HCEC 1CT (cell line): ENCODE results near the gene ARHGEF6.
A peak's percentile ranks its signal among the peaks of the same experiment; 100 is the strongest.
"Not testable (repeated sequence)": the region's sequence is repeated elsewhere in the genome, so short reads cannot be mapped to it uniquely, and the experiment has no call there.

Experiments used
- DNase-seq: peaks from one replicate; pipeline ENCODE4 v3.0.0-alpha.2; 2017

ARHGEF6 gene

DNA sequence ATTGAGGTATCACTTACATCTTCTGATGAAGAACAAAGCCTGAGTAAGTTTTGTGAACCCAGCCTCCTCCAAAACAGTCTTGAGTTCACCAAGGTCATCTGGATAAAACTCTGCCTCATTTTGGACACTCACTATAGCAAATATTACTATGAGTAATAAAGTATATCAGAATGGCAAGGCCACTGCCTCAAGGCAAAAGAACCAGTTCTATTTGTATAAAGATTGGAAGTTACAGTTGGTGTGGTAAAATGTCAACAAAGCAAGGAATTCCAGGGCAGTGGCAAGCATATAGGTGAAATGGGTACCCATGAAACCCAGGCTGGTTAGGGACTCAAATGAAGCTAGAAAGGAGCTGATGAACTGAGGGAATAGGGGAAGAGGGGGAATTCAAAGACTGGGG lies 2.4 kb upstream of the ARHGEF6 start:
- no peak for DNase-seq

DNA sequence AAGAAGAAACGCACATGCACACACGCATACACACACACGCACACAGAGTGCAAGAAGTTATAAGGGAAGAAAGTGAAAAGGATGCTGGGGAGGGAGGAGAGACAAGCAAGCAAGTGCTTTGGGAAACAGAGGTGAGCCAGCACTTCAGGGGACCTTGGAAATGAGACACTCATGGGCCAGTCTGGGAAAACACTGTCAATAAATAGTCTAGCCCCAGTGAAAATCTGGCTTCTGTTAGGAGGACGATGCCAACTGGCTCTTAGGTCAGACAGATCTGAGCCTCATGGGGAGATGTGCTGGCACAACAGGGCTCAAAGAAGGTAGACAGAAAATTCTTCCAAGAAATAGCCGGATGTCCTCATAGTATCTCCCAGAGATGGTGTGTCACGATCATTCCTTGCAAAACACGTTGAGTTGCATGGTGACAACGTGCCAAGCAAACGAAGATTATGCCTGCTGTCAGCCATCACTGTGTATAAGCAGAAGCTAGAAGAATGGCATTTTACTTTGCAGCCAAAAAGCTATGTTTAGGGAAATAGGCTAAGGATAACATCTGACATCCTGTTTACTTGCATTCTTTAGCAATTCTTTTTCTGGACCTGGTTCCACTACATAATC lies 557 bp upstream of the ARHGEF6 start:
- DNase-seq = peak; percentile 1

DNA sequence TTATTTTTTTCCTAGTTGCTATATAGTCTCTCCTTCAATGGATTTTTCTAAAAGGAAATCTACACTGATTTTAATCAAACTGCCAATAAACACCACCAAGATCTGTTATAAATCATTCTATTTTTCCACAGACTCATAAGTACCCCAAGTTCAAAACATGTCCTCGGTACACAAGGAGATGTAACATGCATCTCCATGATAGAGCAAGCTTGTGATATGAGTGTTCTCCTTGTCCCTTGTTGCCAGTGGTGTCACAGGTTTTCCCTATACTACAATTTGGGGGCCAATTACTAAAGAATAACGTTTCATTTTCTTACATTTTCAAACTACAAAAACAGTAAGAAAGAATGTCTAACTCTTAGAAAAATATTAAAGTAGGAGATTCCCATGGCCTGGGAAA lies 491 bp downstream of the ARHGEF6 start:
- no peak for DNase-seq

- DNase-seq = no peak
These were observed 1.4 kb downstream of the ARHGEF6 start for GRCh38 chrX:136779346-136779781.

DNA sequence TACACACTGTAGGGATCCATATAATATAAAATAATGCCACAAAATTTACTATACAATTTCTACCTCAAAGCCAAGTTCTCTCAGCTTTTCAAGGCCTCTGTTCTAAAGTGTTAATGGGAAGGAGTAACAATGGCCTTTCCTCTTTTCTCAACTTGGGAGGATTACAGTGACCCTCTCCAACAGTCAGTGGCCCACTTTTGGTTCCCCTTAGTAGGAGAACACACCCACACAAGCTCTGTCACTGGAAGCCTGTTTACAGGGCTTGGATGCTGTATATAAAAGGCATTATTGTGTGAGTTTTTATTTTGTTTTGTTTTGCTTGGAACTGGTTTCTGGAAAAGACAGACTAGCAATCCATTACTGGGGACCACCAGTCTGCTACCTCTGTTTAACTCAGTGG lies 1.8 kb downstream of the ARHGEF6 start:
- no peak for DNase-seq

- peak; percentile 2 for DNase-seq
These were observed 2.7 kb downstream of the ARHGEF6 start for GRCh38 chrX:136778020-136778419.

- no peak for DNase-seq
These were observed 7.1 kb downstream of the ARHGEF6 start for GRCh38 chrX:136773648-136774047.

GRCh38 chrX:136771869-136772268 lies 8.9 kb downstream of the ARHGEF6 start:
- DNase-seq = not testable (repeated sequence)

DNA sequence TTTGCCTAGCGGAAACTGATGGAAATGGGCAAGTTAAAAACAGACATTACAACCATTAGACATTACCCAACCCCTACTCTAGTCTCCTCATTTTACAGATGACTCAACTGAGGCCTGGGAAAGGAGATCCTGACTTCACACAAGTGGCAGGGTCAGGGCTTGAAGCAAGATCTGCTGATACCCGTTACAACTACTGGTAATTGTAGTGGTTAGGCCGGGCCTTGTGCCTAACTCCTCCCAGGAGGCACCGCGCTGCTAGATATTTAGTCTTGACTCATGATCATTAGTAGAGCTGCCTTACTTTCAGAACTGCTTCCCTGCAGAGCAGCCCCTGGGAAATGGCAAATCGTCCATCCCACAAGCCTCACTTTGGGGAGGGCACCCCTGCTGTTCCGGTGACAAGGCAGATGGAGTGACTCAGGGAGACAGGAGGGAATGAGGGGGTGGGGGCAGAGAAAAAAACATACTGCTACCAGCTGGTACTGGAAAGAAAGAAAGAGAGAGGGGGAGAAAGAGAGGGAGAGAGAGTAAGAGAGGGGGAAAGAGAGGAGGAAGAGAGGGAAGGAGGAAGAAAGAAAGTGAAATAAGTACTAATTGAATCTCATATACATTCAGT lies 12.2 kb downstream of the ARHGEF6 start:
- DNase-seq = peak; percentile 92

DNA sequence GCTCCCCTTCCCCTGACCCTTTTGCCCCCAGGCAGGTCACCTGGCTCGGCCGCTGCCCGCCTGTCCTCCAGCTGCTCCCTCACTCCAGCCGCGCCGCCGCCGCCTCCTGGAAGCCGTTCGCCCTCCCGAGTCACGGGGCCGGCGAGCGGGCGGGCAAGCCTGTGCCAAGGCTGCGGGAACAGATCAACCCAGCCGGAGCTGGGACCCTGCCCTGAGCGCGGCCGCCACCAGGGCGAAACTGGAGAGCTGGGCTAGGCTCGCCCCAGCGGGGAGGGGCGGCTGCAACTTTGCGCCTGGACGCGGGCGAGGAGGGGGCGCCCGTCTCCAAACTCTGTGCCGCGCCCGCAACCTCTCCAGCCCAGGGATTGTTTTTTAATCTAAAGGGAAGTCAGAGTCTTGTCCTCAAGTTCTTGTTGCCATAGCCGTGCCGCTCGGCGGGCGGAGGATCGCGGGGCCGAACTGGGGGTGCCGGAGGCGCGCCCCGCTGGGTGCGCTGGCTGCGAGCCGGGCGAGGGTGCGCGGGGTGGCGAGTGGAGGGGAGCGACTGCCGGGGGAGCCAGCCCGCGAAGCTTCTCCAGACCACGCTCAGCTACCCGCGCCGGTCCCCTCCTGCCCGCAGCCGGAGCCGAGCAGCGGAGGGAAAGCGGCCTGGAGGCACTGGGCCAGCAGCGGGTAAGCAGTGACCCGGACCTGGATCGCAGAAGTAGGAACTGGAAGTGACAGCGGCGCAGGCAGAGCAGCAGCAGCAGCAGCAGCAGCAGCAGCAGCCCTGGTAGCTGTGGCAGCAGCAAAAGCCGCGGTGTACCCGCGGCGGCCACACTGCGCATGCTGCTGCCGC lies 13.4 kb downstream of the ARHGEF6 start:
- peak; percentile 48 for DNase-seq

GRCh38 chrX:136766785-136767103 lies 14.0 kb downstream of the ARHGEF6 start:
- no peak for DNase-seq

DNA sequence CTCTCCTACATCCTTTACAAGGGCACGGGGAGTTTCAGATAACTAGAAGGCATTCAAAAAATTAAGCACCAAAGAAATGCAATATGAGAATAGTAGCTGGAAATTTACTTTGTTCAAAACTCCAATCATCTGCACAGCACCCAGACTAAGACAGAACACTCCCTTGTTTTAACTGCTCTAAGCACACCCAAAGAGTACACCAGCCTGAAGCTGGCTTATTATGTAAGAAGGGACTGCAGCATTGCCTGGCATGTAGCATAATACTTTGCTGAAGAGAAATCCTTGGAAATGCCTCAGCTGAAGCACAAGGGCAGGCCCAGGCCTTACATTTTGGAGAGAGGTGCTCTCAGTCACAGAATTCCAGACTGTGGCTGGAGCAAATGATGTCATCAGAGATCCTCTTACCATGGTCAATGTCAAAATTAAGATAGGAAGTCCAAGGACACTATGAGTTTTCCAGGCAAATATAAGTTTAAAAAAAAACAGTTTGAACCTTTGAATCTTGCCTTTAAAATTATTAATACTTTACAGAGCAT lies 14.8 kb downstream of the ARHGEF6 start:
- DNase-seq = peak; percentile 29

GRCh38 chrX:136764206-136764605 lies 16.5 kb downstream of the ARHGEF6 start:
- DNase-seq = no peak

DNA sequence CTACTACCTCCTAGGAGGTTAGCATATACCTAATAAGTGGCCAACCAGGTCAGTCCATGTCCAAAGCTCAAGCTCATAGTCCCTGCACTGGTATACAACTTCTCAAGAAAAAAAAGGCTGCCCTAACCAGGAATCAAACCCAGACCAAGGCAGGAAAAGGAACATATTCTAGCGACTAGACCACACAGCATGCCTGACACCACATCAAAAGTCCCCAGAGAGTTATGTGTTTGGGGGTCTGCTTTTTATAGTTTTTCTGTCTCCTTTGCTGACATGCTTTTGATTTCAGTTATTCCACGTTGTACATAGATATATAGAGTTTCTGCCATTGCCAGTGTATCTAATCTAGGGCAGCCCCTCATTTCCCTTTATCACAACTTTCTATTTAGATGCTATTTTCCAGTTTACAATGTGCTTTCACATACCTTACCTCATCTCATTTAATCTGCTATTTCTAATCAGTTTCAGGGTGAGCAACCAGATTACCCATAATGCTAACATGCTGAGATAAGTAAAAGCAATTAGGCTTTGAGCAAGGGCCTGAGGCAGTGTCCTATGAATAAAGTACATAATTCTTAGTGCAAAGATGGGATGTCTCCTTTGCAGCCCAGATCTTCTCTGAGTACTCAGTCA lies 17.8 kb downstream of the ARHGEF6 start:
- DNase-seq = no peak

GRCh38 chrX:136761421-136761820 lies 19.3 kb downstream of the ARHGEF6 start:
- DNase-seq = no peak

DNA sequence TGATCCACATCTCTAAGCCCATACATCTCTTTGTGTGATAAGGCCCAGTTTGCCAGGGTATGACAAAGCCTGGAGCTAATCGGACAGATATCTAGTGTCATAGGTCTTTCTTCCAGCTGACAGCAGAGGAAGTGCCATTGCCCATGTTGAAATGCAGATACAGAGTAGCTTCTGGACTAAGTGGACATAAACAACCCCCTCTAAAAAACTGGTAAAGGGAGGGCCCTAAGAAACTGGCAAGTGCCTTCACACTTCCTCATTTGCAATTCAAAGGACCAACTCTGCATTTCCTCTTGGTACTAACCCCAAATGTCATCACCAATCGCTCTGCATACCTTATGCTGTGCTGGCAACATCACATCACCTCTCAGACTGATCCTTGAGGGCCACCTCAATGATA lies 20.8 kb downstream of the ARHGEF6 start:
- DNase-seq = no peak

- DNase-seq = no peak
These were observed 25.3 kb downstream of the ARHGEF6 start for GRCh38 chrX:136755411-136755810.

DNA sequence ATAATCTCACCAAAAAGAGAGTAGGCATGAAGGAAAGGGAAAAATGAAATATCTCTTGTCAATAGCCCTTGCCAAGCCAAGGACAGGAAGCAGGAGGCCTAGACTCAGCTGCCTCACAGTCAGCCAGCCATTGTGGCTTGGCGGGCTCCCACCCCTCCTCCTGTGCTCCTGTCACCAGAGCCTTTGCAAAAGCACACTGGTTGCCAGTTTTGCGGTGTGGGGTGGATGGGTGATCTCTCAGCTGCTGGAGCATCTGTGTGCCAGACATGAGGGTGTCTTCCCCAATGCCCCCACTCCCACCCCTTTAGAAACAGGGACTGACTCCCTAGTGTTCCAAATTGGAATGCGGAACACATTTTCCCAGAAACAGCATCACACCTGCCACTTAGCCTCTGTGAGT lies 26.1 kb downstream of the ARHGEF6 start:
- DNase-seq = no peak

DNA sequence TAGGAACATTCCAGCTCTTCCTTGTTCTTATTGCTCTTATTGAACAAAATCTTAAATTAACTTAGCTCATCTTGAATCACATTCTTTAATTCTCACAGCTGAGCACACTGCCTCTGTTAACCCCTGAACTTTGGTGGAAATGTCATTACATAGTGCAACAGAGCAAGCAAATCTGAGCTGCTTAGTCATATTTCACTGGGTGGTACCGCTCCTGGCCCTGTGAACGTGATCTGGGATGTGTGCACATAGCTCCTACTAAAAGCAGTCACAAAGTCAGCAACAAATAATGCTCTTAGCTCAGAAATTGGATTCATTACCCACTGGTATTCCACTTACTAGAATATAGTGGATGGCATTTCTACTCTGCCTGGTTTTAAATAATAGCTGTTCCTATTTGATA lies 27.9 kb downstream of the ARHGEF6 start:
- peak; percentile 58 for DNase-seq

- no peak for DNase-seq
These were observed 28.4 kb downstream of the ARHGEF6 start for GRCh38 chrX:136752346-136752745.

DNA sequence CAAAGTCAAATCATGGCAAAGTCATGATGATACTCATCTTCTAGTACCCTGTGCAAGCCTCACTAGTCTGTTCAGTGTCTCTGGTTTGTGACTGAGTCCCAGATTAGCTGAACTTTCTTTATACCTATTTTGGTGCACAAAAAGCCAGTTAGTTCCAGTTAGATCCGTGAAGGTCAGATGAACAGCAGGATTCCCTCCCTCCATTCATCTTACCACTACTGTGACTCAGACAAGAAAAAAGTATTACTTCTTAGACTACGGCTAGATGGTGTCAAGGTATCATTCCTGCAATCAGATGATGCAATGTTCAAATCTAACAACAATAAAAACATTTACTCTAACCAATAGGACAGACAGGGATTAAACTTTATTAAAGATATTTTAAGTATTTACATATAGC lies 30.4 kb downstream of the ARHGEF6 start:
- DNase-seq = no peak

- no peak for DNase-seq
These were observed 33.4 kb downstream of the ARHGEF6 start for GRCh38 chrX:136747003-136747986.
